Measurements from ENCODE around the gene ZRANB1.
A peak's percentile ranks its signal among the peaks of the same experiment; 100 is the strongest.

Gene ZRANB1

DNA sequence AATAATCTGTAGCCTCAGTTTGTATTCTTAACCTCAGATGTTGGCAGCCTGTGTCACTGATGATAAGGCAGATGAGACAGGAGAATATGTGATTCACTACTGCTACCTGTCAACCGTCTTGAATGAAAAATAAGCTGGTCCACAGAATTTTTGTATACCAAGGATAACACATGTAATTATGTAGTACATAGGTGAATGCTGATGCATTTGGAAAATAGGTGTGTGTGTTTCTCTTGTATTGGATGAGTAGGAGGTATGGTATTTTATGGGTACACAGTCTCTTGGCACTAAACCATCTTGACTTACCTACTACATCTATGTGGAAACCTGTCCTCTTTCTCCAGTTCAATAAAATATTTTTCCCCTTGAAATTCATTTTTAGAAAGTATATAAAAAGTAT, 20.7 kb upstream of the ZRANB1 start:
- DNase-seq (ENCODE audit: low spot score) = no peak

DNA sequence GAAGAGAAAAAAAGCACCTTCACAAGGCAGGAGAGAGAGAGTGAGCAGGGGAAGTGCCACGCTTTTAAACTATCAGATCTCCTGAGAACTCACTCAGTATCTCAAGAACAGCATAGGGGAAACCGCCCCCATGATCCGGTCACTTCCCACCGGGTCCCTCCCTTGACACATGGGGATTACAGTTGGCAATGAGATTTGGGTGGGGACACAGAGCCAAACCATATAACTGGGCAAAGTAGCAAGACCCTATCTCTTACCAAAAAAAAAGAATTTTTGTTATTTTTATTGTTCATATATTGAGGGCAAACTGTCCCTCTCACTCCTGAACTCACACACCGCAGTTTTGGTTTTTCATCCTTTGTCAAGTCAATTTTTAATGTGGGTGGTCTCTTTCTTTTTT, 18.2 kb upstream of the ZRANB1 start:
- no peak for DNase-seq (ENCODE audit: low spot score)

GRCh38 chr10:124926548-124926947, 15.4 kb upstream of the ZRANB1 start:
- no peak for DNase-seq (ENCODE audit: low spot score)

GRCh38 chr10:124928087-124928486, 13.8 kb upstream of the ZRANB1 start:
- no peak for DNase-seq (ENCODE audit: low spot score)

DNA sequence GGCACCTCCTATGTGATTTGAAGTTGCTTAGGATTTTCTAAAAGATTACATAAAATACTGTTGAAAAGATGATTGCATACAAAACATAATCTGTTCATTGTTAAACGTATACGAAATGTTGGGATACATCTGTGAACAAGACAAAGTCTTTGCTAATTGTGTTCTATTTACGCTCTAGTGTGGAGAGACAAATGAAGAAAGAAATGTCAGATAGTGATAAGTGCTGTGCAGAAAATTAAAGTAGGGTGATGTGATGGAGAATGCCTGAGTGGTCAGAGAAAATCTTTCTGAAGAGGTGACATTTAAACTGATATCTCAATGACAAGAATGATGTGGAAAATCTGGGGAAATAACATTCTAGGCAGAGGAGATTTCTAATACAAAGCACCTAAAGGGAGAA, 13.4 kb upstream of the ZRANB1 start:
- no peak for DNase-seq (ENCODE audit: low spot score)

DNA sequence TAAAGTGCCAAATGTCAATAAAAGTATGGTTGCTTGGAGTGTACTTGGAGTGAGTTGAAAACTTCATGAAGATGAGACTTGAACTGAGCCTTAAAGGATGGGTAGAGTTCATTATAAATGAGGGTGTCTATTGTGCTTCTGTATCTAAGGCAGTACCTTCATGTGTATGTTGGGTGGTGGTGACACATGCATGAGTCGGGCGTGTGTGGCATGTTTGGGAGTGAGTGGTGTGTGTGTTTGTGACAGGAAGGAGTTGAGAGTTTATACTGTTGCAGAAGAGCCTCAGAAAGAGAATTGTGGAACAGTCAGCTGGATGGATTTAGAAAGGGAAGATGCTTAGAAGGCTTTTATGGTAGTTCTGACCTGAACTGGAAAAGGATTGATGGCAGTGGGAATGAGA, 6.0 kb upstream of the ZRANB1 start:
- DNase-seq (ENCODE audit: low spot score) = peak; percentile 47

DNA sequence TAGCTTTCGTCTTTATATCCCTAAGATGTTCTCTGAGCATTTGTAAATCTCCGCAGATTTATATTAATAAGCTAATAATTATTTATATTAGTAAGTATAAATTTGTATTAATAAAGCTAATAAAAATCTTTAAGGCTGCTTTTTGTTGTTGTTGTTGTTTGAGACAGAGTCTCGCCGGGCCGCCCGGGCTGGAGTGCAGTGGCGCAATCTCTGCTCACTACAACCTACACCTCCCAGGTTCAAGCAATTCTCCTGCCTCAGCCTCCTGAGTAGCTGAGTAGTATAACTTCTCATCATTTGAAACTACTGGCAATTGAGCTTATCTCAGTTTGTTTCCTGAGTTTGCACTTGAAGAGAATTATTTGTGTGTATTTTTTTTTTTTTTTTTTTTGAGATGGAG, 5.1 kb upstream of the ZRANB1 start:
- no peak for DNase-seq (ENCODE audit: low spot score)

DNA sequence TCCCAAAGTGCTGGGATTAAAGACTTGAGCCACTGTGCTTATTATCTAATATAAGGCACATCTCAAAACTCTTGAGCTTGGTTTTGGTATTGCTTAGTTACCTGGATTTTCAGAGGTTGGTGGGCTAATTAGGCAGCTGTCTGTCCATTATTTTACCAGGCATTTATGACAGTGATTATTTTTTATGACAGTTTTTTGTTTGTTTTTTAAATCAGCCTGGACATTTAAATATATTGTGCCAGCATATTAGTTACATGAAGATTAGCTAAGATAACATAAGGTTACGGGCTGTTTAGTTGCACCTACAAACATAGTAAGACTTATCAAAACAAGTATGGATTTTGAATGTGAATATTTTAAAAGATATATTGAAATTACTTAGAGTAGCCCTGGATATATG, 2.6 kb upstream of the ZRANB1 start:
- DNase-seq (ENCODE audit: low spot score) = no peak

DNA sequence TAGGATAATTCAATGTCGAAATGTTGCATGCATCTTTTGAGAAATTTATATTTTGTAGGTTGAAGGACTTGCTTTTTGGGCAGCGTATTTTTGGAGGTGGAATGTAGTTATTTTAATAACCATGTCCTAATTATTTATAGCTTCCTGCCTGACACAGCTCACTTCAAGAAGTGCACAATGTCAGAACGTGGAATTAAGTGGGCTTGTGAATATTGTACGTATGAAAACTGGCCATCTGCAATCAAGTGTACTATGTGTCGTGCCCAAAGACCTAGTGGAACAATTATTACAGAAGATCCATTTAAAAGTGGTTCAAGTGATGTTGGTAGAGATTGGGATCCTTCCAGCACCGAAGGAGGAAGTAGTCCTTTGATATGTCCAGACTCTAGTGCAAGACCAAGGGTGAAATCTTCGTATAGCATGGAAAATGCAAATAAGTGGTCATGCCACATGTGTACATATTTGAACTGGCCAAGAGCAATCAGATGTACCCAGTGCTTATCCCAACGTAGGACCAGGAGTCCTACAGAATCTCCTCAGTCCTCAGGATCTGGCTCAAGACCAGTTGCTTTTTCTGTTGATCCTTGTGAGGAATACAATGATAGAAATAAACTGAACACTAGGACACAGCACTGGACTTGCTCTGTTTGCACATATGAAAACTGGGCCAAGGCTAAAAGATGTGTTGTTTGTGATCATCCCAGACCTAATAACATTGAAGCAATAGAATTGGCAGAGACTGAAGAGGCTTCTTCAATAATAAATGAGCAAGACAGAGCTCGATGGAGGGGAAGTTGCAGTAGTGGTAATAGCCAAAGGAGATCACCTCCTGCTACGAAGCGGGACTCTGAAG, 620 bp downstream of the ZRANB1 start:
- DNase-seq (ENCODE audit: low spot score) = no peak

DNA sequence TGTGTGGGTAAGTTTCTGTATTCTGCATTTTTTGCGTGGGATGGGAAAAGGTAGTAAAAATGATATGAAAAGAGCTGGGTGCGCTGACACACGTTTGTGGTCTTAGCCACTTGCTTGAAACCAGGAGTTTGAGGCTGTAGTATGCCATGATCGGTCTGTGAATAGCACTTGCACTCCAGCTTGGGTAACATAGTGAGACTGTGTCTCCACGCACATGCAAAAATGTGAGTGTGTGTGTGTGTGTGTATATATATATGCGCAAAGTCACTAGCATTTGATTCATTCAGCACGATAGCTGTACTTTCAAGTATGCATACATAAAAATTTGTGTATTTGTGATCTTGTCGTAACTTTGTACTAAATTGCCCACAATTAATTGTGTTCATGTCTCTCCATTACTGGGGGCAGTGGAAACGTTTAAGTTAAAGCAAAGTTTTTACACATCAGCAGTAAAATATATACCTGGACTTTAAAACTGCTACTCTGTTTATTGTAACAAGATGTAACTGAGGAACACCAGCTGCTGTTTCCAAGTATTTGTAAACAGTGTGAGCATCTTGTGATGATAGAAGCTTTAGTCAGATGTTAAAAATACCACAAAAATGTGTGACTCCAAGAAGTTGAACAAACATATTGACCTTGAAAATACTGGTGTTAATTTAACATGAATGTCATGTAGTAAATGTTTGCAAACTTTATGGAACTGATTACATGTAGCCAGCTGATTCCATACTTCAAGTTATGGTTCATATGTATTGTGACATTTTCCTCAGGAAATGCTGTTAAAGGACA, 1.6 kb downstream of the ZRANB1 start:
- peak; percentile 69 for DNase-seq (ENCODE audit: low spot score)

DNA sequence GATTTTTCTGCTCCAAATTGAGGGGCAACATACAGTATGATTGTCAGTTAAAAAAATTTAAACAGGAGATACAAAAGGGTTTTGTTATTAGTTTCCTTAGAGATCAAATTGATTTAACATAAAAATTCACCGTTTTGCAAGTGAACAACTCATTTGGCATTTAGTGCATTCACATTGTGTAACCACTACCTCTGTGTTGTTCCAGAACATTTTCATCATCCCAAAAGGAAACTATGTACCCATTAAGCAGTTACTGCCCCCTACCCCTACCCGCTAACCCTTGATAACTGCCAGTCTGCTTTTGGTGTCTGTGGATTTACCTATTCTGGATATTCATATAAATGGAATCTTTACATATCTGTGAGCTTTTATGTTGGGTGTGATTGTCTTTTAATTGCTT, 3.1 kb downstream of the ZRANB1 start:
- DNase-seq (ENCODE audit: low spot score) = no peak

- no peak for DNase-seq (ENCODE audit: low spot score)
Measured at GRCh38 chr10:124946945-124947344, 5.0 kb downstream of the ZRANB1 start.

DNA sequence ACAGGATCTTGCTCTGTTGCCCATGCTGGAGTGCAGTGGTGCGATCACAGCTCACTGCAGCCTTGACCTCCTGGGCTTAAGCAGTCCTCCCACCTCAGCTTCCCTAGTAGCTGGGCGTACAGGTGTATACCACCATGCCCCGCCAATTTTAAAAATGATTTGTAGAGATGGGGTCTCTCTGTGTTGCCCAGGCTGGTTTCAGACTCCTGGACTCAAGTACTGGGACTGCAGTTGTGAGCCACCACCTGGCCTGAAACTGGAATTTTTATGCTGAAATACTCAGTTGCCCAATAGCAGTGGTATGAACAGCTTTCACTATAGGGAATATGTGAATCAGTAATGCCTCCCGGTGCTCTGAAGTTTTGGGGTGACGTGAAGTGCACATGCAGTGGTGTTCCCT, 7.6 kb downstream of the ZRANB1 start:
- DNase-seq (ENCODE audit: low spot score) = no peak

DNA sequence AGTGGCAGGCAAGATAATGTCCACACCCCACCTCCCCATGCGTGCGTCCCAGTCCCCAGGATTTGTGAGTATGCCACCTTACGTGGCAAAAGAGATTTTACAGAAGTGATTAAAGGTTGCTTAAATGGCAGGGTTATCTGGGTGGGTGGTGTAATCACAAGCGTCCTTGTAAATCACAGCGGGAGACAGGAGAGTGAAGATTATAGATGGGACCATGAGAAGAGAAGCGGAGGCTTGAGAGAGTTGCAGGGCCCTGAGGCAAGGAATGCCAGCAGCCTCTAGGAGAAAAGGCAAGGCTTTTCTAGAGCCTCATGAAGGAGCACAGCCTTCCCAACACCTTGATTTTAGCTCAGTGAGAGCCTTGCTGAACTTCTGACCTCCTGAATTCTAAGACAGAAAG, 10.2 kb downstream of the ZRANB1 start:
- no peak for DNase-seq (ENCODE audit: low spot score)

DNA sequence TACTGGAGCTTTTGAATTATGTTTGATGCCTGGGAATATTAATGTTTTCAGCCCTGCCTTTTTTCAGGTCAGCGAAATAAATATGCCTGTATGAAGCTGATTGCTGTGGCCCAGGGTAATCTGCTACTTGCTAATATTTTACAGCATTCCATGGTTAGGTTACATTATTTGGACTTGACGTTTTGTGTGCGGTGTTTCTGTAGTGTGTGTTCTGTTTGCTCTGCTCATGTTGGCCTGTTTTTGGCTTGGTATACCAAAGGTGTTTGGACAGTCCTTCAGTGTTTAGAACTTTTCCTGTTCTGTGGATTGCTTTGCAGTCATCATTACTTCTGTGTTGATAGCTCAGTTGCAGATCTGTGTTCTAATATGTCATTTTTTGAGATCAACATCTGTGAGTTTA, 11.5 kb downstream of the ZRANB1 start:
- no peak for DNase-seq (ENCODE audit: low spot score)

- DNase-seq (ENCODE audit: low spot score) = no peak
Measured at GRCh38 chr10:124955243-124955642, 13.3 kb downstream of the ZRANB1 start.

DNA sequence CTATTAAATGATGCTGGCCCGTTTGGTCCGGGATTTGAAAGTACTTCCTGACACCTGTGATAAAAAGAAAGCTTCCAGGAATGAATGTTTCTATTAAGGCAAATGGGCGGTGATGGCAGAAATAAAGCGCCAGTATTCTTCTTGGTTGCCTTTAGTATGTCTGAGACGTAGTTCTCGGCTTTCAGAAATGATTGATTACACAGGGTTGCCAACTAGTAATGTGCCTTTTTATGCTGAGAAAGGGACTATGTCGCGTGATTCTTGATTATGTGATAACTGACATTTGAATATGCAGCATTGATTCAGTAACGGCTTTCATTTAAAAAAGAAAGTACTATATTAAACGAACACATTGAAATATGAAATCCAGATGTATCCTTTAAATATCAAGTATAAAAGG, 13.9 kb downstream of the ZRANB1 start:
- no peak for DNase-seq (ENCODE audit: low spot score)

DNA sequence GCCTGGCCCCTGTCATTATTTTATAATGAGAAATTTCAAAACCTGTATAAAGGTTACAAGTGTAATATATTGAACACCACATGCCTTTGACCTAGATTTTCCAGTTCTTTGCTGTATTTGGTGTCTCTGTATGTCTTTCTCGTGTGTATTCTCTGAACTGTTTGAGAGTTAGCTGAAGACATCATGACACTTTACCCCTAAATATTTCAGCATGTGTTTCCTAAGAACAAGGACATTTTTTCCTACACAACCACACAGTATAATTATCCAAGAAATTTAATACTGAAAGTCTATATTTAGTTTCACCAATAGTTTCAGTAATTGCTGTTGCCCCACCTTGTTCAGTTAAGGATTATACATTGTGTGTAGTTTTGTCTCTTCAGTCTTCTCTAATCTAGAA, 14.8 kb downstream of the ZRANB1 start:
- no peak for DNase-seq (ENCODE audit: low spot score)

GRCh38 chr10:124957404-124957947, 15.6 kb downstream of the ZRANB1 start:
- DNase-seq (ENCODE audit: low spot score) = no peak

- DNase-seq (ENCODE audit: low spot score) = no peak
Measured at GRCh38 chr10:124959564-124959963, 17.6 kb downstream of the ZRANB1 start.

GRCh38 chr10:124961248-124961570, 19.3 kb downstream of the ZRANB1 start:
- no peak for DNase-seq (ENCODE audit: low spot score)

GRCh38 chr10:124962421-124962820, 20.5 kb downstream of the ZRANB1 start:
- no peak for DNase-seq (ENCODE audit: low spot score)
